Coronary artery (tissue), 2 donors: Measurements from ENCODE around the gene CRX.
A peak's percentile ranks its signal among the peaks of the same experiment; 100 is the strongest.
"Not testable (repeated sequence)": the region's sequence is repeated elsewhere in the genome, so short reads cannot be mapped to it uniquely, and the experiment has no call there.

ENCODE experiments used
- DNase-seq: peaks from one replicate; pipeline ENCODE4 v3.0.0-alpha.2; 2017; ENCODE audit warnings: low spot score
- H3K27ac ChIP-seq, 2 donors: fragments of 200-600 bp; sonication (generic); one replicate each; pipeline ENCODE4 v1.5.1; 2016 to 2019
- H3K4me3 ChIP-seq: fragments of 200-600 bp; sonication (generic); 2 replicates; pipeline ENCODE4 v1.5.1; 2016; ENCODE audit warnings: mild to moderate bottlenecking, moderate library complexity
- TF ChIP-seq, protein P1 (sequence below): fragments of 200-600 bp; sonication (generic); IDR thresholded peaks from one replicate; pipeline ENCODE4 v1.5.1; 2019; ENCODE audit warnings: antibody characterized with exemption

The CRX gene

DNA sequence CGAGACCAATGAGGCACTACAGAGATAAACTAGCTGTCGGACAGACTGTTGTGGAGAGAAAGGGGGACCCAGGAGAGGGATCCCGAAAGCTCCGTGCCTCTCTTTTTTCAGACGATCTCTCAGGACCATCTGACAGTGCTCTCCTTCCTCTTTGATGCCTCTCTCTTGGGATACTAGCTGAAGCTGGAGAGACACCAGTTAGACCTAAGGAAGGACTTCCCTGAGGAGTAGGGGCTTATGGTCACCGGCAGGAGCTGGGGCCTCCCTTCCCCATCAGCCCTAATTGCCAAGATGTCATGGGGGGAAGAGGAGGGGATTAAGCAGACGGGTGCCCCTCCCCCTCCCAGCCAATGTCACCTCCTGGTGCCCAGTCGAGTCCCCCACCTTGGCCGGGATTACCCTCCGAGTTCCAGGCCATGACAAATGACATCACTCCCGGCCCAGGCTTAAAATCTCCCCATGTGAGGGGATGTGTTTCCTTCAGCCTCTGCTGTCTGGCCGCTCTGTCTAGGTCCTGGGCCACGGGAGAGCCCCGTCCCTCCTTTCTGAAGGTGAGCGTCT is at the start of gene CRX:
Gene CRX, plus strand, starts transcription at position 478 of the 561 bp plus-strand sequence. CDS start 12,507 bp downstream, outside the sequence.
- H3K4me3 ChIP-seq, result no peak within 1 kb of the TSS
- TF ChIP-seq, protein P1, sequence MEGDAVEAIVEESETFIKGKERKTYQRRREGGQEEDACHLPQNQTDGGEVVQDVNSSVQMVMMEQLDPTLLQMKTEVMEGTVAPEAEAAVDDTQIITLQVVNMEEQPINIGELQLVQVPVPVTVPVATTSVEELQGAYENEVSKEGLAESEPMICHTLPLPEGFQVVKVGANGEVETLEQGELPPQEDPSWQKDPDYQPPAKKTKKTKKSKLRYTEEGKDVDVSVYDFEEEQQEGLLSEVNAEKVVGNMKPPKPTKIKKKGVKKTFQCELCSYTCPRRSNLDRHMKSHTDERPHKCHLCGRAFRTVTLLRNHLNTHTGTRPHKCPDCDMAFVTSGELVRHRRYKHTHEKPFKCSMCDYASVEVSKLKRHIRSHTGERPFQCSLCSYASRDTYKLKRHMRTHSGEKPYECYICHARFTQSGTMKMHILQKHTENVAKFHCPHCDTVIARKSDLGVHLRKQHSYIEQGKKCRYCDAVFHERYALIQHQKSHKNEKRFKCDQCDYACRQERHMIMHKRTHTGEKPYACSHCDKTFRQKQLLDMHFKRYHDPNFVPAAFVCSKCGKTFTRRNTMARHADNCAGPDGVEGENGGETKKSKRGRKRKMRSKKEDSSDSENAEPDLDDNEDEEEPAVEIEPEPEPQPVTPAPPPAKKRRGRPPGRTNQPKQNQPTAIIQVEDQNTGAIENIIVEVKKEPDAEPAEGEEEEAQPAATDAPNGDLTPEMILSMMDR, result no peak
- no peak within 1 kb of the TSS for H3K27ac ChIP-seq
- no peak for DNase-seq

DNA sequence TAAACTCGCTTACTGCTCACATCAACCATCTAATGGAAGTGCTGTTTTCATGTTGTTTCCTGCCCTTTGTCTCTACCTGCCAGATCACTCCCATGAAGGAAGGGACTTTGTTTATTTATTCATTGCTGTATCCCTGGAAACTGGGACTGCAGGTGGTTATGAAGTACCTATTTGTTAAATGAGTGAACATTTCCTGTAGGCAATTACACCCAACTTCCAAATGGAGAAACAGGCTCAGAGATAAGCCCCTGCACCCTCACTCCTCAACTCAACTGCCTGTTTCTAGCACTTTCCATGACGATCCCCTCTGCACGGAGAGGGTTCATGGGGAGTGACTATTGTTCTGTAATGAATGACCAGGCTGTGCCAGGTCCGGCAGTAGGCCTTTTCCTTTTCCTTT is 45.2 kb upstream of the CRX start:
- Histone ChIP-seq H3K27ac (no peak overlapping the region), H3K4me3 (no peak overlapping the region)
- DNase-seq, result no peak
- TF ChIP-seq, protein P1, result no peak

DNA sequence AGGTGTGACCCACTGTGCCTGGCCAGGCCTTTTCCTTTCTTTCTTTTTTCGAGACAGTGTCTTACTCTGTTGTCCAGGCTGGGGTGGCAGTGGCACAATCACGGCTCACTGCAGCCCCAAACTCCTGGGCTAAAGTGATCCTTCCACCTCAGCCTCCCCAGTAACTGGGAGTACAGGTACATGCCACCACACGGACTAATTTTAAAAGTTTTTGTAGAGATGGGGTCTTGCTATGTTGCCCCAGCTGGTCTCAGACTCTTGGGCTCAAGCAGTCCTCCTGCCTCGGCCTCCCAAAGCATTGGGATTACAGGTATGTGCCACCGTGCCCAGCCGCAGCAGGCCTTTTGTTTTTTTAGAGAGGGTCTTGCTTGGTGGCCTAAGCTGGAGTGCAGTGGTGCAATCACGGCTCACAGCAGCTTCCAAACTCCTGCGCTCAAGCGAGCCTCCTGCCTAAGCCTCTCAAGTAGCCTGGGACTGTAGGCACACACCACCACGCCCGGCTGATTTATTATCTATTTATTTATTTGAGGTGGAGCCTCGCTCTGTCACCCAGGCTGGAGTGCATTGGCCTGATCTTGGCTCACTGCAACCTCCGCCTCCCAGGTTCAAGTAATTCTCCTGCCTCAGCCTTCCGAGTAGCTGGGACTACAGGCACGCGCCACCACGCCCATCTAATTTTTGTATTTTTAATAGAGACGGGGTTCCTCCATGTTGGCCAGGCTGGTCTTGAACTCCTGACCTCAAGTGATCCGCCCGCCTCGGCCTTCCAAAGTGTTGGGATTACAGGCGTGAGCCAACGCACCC is 44.3 kb upstream of the CRX start:
- DNase-seq, result not testable (repeated sequence)
- peak overlapping the region; percentile 99 for H3K27ac ChIP-seq

DNA sequence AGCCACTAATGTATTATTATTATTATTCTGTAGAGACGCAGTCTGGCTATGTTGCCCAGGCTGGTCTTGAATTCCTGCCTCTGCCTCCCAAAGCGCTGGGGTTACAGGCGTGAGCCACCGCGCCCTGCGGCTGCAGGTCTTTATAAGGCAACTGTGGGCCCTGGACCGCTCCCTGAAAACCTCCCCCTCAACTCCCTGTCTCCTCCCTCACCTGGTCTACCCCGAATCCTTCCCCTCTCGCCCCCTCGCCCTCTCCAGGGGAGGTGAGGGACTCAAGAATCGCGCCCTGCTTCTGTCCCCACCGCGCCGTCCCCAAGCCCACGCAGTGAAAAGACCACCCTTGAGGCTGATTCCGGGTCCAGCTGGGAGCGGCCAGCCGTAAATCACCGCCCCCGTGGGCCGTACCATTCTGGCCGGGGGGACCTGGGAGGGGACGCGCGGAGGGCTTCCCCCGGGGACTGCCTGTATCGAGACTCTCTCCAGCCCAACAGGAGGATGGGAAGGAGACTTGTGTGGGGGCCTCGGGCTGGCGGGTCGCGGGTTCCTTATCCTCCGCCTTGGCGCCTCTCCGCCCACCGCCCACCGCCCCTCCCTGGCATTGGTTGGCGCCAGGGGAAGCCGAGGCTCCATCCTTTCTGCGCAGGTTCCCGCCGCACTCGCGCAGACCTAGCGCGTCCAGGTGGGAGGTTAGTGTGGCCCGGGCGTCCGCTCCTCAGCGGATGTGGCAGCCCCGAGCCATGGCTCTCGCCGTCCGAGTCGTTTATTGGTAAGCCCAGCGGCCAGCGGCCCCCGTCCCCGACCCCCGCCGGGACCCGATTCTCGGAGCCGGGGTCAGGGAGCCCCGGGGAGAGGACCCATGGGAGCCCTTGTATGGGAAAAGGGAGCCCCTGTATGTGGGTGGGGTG is 43.4 kb upstream of the CRX start, which contains the start of gene SELENOW:
Gene SELENOW, plus strand, starts transcription at position 655 of the 905 bp plus-strand sequence. Its CDS starts 83 bp downstream, at position 738.
- Histone ChIP-seq H3K27ac (peak within 1 kb of the TSS; percentile 99), H3K4me3 (peak within 1 kb of the TSS; percentile 89)
- TF ChIP-seq, protein P1, result no peak
- peak; percentile 86 for DNase-seq

More for the DNA sequence above, 44.3 kb upstream of the CRX start:
- peak overlapping the region; percentile 89 for H3K4me3 ChIP-seq

DNA sequence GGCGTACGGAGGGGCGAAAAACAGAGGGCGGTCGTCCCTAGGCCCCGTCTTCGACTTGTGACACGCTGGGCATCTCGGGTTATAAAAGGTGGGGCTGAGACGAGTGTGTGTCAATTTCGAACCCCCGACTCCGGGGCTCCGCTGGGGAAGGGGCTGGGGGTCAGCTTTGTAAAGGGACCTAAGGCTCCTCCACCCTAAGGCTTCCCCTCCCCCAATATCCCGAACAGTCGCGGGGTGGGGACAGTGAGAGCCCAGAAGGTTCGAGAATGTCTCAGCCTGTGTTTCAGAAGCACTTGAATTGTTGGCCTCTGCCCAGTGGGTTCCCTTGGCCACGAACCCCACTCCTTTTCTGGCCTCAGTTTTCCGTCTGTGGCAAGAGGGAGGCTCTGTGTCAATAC is 42.8 kb upstream of the CRX start:
- H3K4me3 ChIP-seq, result peak overlapping the region; percentile 89

DNA sequence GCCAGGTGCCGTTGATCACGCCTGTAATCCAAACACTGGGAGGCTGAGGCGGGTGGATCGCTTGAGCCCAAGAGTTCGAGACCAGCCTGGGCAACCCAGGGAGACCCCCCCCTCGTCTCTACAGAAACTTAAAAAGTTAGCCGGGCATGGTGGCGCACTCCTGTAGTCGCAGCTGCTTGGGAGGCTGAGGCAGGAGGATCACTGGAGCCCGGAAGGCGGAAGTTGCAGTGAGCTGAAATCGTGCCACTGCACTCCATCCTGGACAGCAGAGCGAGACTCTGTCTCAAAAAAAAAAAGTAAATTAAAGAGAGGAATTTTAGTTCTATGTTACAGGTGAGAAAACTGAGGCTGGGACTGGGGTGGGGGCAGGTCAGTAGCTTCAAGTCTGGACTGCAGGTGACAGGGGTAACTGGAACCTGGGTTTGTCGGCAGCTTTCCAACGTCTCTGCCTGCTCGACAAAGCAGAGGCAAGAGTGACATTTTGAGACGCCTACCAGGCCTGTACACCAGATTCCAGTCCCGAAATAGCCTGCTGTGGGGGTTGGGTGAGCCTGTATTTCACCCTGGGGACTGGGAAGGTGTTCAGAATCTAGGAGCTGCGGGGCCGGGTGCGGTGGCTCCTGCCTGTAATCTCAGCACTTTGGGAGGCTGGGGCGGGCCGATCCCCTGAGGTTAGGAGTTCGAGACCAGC is 42.1 kb upstream of the CRX start:
- H3K4me3 ChIP-seq, result peak overlapping the region; percentile 89
- peak overlapping the region; percentile 99 for H3K27ac ChIP-seq
- TF ChIP-seq, protein P1, result no peak
- peak; percentile 84 for DNase-seq

More for the DNA sequence above, 42.8 kb upstream of the CRX start:
- TF ChIP-seq, protein P1, result no peak
- DNase-seq, result no peak
- peak overlapping the region; percentile 99 for H3K27ac ChIP-seq
